HEK293 (cell line): ENCODE data around the gene MAP1LC3C.

ENCODE experiments used
- CTCF ChIA-PET: fragments of 350-600 bp; formaldehyde crosslinking; extraction: SDS; loops from one replicate; lab custom pipeline; 2021; ENCODE audit warnings: antibody characterized with exemption; lab: Yijun Ruan, JAX
- POLR2A ChIA-PET: fragments of 300-600 bp; formaldehyde crosslinking; extraction: SDS; loops from one replicate; lab custom pipeline; 2020; ENCODE audit warnings: antibody characterized with exemption, inconsistent platforms; lab: Yijun Ruan, JAX
- H3K27ac ChIP-seq: fragments of 200-500 bp; sonication (Bioruptor generic); 2 replicates; pipeline ENCODE4 v1.5.1; 2014; ENCODE audit warnings: low read depth, low read length, control low read depth, inconsistent platforms; ENCODE audit errors: extremely low read depth
- H3K36me3 ChIP-seq, 2 experiments: fragments of 200-500 bp in 1 of 2; sonication (Bioruptor generic) in 1 of 2; 1 replicate in 1 of 2; 2 replicates in 1 of 2; pipeline ENCODE4 v1.5.1; 2014 to 2017; ENCODE audit warnings: inconsistent platforms in 2 of 2, low read length in 2 of 2; ENCODE audit not compliant: control insufficient read depth in 2 of 2, insufficient read depth in 1 of 2
- H3K4me1 ChIP-seq: fragments of 200-500 bp; sonication (Bioruptor generic); 2 replicates; pipeline ENCODE4 v1.5.1; 2014; ENCODE audit warnings: mild to moderate bottlenecking, low read length, inconsistent platforms; ENCODE audit not compliant: control insufficient read depth, insufficient read depth
- H3K4me3 ChIP-seq: 2 replicates; pipeline ENCODE4 v1.5.1; 2011; ENCODE audit warnings: low read depth, mild to moderate bottlenecking, control low read depth, low read length, moderate library complexity
- H3K9me3 ChIP-seq: fragments of 200-500 bp; sonication (Bioruptor generic); 2 replicates; pipeline ENCODE4 v1.5.1; 2014; ENCODE audit warnings: low read depth, low read length, inconsistent platforms; ENCODE audit not compliant: control insufficient read depth, insufficient read depth
- HOXA7 ChIP-seq: sonication (generic); formaldehyde crosslinking; IDR thresholded peaks from 2 replicates; pipeline ENCODE4 v1.8.1; 2022; ENCODE audit warnings: missing genetic modification reagents, borderline replicate concordance
- SCRT2 ChIP-seq: fragments of 450-650 bp; formaldehyde crosslinking; IDR thresholded peaks from 2 replicates; pipeline ENCODE4 v1.5.1; 2016; ENCODE audit warnings: missing biosample characterization, missing genetic modification characterization
- SP7 ChIP-seq: fragments of 450-650 bp; formaldehyde crosslinking; IDR thresholded peaks from 2 replicates; pipeline ENCODE4 v1.5.1; 2016; ENCODE audit warnings: missing biosample characterization, missing genetic modification characterization
- ZBTB49 ChIP-seq: fragments of 450-650 bp; formaldehyde crosslinking; IDR thresholded peaks from 2 replicates; pipeline ENCODE4 v1.5.1; 2016; ENCODE audit warnings: missing biosample characterization, missing genetic modification characterization, low read depth
- ZFP3 ChIP-seq: fragments of 450-650 bp; formaldehyde crosslinking; IDR thresholded peaks from 2 replicates; pipeline ENCODE4 v1.5.1; 2016; ENCODE audit warnings: low read depth, missing biosample characterization, missing genetic modification characterization
- ZNF121 ChIP-seq: fragments of 450-650 bp; formaldehyde crosslinking; IDR thresholded peaks from 2 replicates; pipeline ENCODE4 v1.5.1; 2016; ENCODE audit warnings: missing biosample characterization, missing genetic modification characterization
- ZNF138 ChIP-seq: fragments of 450-650 bp; formaldehyde crosslinking; IDR thresholded peaks from 2 replicates; pipeline ENCODE4 v1.5.1; 2016; ENCODE audit warnings: missing biosample characterization, missing genetic modification characterization, borderline replicate concordance
- ZNF18 ChIP-seq: fragments of 450-650 bp; formaldehyde crosslinking; IDR thresholded peaks from 2 replicates; pipeline ENCODE4 v1.5.1; 2016; ENCODE audit warnings: missing biosample characterization, missing genetic modification characterization
- ZNF19 ChIP-seq: fragments of 450-650 bp; formaldehyde crosslinking; IDR thresholded peaks from 2 replicates; pipeline ENCODE4; 2016; ENCODE audit warnings: missing biosample characterization, missing genetic modification characterization, low read depth
- ZNF211 ChIP-seq: fragments of 450-650 bp; formaldehyde crosslinking; IDR thresholded peaks from 2 replicates; pipeline ENCODE4 v1.5.1; 2016; ENCODE audit warnings: low read depth, missing biosample characterization, missing genetic modification characterization
- ZNF214 ChIP-seq: fragments of 450-650 bp; formaldehyde crosslinking; IDR thresholded peaks from 2 replicates; pipeline ENCODE4 v1.5.1; 2017; ENCODE audit warnings: missing biosample characterization, mild to moderate bottlenecking, missing genetic modification characterization, borderline replicate concordance
- ZNF248 ChIP-seq: fragments of 450-650 bp; formaldehyde crosslinking; IDR thresholded peaks from 2 replicates; pipeline ENCODE4 v1.5.1; 2017; ENCODE audit warnings: missing biosample characterization, missing genetic modification characterization
- ZNF324 ChIP-seq: fragments of 450-650 bp; formaldehyde crosslinking; IDR thresholded peaks from 2 replicates; pipeline ENCODE4 v1.5.1; 2016; ENCODE audit warnings: missing biosample characterization, missing genetic modification characterization
- ZNF350 ChIP-seq: fragments of 450-650 bp; formaldehyde crosslinking; IDR thresholded peaks from 2 replicates; pipeline ENCODE4 v1.5.0; 2017; ENCODE audit warnings: missing biosample characterization, mild to moderate bottlenecking, missing genetic modification characterization
- ZNF473 ChIP-seq: fragments of 450-650 bp; formaldehyde crosslinking; IDR thresholded peaks from 2 replicates; pipeline ENCODE4 v1.5.1; 2017; ENCODE audit warnings: missing biosample characterization, missing genetic modification characterization
- ZNF48 ChIP-seq: fragments of 450-650 bp; formaldehyde crosslinking; IDR thresholded peaks from 2 replicates; pipeline ENCODE4 v1.5.1; 2016; ENCODE audit warnings: missing biosample characterization, missing genetic modification characterization
- ZNF501 ChIP-seq: fragments of 450-650 bp; formaldehyde crosslinking; IDR thresholded peaks from 2 replicates; pipeline ENCODE4 v1.5.1; 2016; ENCODE audit warnings: missing biosample characterization, missing genetic modification characterization
- ZNF544 ChIP-seq: fragments of 450-650 bp; formaldehyde crosslinking; IDR thresholded peaks from 2 replicates; pipeline ENCODE4 v1.5.0; 2017; ENCODE audit warnings: missing biosample characterization, missing genetic modification characterization
- ZNF580 ChIP-seq: fragments of 450-650 bp; formaldehyde crosslinking; IDR thresholded peaks from 2 replicates; pipeline ENCODE4 v1.5.1; 2016; ENCODE audit warnings: missing biosample characterization, missing genetic modification characterization
- ZNF610 ChIP-seq: fragments of 450-650 bp; formaldehyde crosslinking; IDR thresholded peaks from 2 replicates; pipeline ENCODE4 v1.5.1; 2016; ENCODE audit warnings: missing biosample characterization, missing genetic modification characterization, borderline replicate concordance
- ZNF624 ChIP-seq: fragments of 450-650 bp; formaldehyde crosslinking; IDR thresholded peaks from 2 replicates; pipeline ENCODE4 v1.5.1; 2017; ENCODE audit warnings: missing biosample characterization, missing genetic modification characterization
- ZNF707 ChIP-seq: fragments of 450-650 bp; formaldehyde crosslinking; IDR thresholded peaks from 2 replicates; pipeline ENCODE4 v1.5.1; 2016; ENCODE audit warnings: missing biosample characterization, missing genetic modification characterization
- ZNF837 ChIP-seq: fragments of 450-650 bp; formaldehyde crosslinking; IDR thresholded peaks from 2 replicates; pipeline ENCODE4 v1.5.1; 2016; ENCODE audit warnings: missing biosample characterization, missing genetic modification characterization
- ZSCAN30 ChIP-seq: fragments of 450-650 bp; IDR thresholded peaks from 2 replicates; pipeline ENCODE4 v1.5.1; 2018; ENCODE audit warnings: missing biosample characterization, mild to moderate bottlenecking, missing genetic modification characterization, moderate library complexity
- ZXDB ChIP-seq: fragments of 450-650 bp; formaldehyde crosslinking; IDR thresholded peaks from 2 replicates; pipeline ENCODE4 v1.5.1; 2016; ENCODE audit warnings: missing biosample characterization, missing genetic modification characterization
- TF ChIP-seq, protein P1 (sequence below): fragments of 450-650 bp; formaldehyde crosslinking; IDR thresholded peaks from 2 replicates; pipeline ENCODE4 v1.5.1; 2016; ENCODE audit warnings: missing biosample characterization, missing genetic modification characterization

Gene MAP1LC3C

GRCh38 chr1:242004751-242005495 lies 6.0 kb upstream of the MAP1LC3C start:
- H3K27ac ChIP-seq, result no peak overlapping the region
- H3K9me3 ChIP-seq, result no peaks in the 10 kb centered on the region
- H3K36me3 ChIP-seq, result no peaks in the 10 kb centered on the region
- no peaks in the 10 kb centered on the region for H3K4me1 ChIP-seq
- POLR2A ChIA-PET, result interaction anchor here (0.7 kb wide), 1 partner anchor 10 kb away, joined by 5 read pairs; no protein-coding TSS in a partner anchor
- TF ChIP-seq ZNF580 (tag by site-specific recombination) (no peak), ZNF214 (no peak), ZNF121 (tag by site-specific recombination) (peak; percentile 55), ZNF248 (no peak)
- TF ChIP-seq, all 188 proteins: peak for 1
- H3K4me3 ChIP-seq, result no peak overlapping the region
- CTCF ChIA-PET, result interaction anchor here (0.6 to 2.1 kb wide), 3 partner anchors 19 to 139 kb away, joined by 3 to 8 read pairs (median 3); no protein-coding TSS in a partner anchor

DNA sequence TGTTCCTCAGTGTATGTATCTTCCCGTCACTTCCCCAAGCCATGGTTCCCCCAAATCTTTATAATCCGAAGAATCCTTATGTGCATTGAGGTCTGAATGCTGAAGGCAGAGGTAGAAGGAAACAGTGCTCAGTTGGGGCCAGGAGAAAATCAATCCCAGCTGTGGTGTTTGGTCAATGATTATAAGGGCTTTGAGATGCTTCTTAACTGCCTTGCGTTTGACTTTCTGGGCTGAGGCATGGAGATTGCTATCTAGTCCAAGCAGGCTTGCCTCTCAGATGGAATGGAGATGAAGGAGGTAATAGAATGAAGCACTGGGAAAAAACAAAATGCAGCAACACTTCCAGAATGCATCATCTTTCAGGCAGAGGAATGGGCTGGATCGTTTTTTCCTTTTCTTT lies 3.6 kb upstream of the MAP1LC3C start:
- ChIA-PET CTCF (interaction anchor here (0.7 to 1.0 kb wide), 2 partner anchors 14 to 105 kb away, joined by 4 to 7 read pairs; no protein-coding TSS in a partner anchor), POLR2A (no interaction called here)
- H3K4me3 ChIP-seq, result no peak overlapping the region
- H3K36me3 ChIP-seq, result no peaks in the 10 kb centered on the region
- H3K4me1 ChIP-seq, result no peaks in the 10 kb centered on the region
- no peak overlapping the region for H3K27ac ChIP-seq
- TF ChIP-seq ZFP3 (tag by site-specific recombination) (no peak), ZNF324 (tag by site-specific recombination) (no peak), SP7 (no peak), ZNF837 (no peak), ZNF350 (no peak), ZNF473 (no peak), ZXDB (tag by site-specific recombination) (no peak), ZNF544 (tag by site-specific recombination) (no peak)
- no peaks in the 10 kb centered on the region for H3K9me3 ChIP-seq

GRCh38 chr1:242002072-242002471 lies 3.2 kb upstream of the MAP1LC3C start:
- POLR2A ChIA-PET, result no interaction called here
- Histone ChIP-seq H3K4me3 (no peak overlapping the region), H3K36me3 (no peaks in the 10 kb centered on the region), H3K27ac (no peak overlapping the region), H3K9me3 (no peaks in the 10 kb centered on the region), H3K4me1 (no peaks in the 10 kb centered on the region)
- TF ChIP-seq ZNF211 (tag by site-specific recombination) (no peak), ZBTB49 (tag by site-specific recombination) (no peak), ZNF610 (tag by site-specific recombination) (no peak), ZNF707 (tag by site-specific recombination) (no peak), ZNF48 (no peak), ZSCAN30 (tag by site-specific recombination) (no peak), ZNF138 (tag by site-specific recombination) (no peak), ZNF501 (tag by site-specific recombination) (no peak), HOXA7 (CRISPR knock-in tag) (no peak), ZNF624 (no peak), SCRT2 (tag by site-specific recombination) (no peak), ZNF19 (tag by site-specific recombination) (no peak), ZNF18 (tag by site-specific recombination) (no peak)
- TF ChIP-seq, protein P1, sequence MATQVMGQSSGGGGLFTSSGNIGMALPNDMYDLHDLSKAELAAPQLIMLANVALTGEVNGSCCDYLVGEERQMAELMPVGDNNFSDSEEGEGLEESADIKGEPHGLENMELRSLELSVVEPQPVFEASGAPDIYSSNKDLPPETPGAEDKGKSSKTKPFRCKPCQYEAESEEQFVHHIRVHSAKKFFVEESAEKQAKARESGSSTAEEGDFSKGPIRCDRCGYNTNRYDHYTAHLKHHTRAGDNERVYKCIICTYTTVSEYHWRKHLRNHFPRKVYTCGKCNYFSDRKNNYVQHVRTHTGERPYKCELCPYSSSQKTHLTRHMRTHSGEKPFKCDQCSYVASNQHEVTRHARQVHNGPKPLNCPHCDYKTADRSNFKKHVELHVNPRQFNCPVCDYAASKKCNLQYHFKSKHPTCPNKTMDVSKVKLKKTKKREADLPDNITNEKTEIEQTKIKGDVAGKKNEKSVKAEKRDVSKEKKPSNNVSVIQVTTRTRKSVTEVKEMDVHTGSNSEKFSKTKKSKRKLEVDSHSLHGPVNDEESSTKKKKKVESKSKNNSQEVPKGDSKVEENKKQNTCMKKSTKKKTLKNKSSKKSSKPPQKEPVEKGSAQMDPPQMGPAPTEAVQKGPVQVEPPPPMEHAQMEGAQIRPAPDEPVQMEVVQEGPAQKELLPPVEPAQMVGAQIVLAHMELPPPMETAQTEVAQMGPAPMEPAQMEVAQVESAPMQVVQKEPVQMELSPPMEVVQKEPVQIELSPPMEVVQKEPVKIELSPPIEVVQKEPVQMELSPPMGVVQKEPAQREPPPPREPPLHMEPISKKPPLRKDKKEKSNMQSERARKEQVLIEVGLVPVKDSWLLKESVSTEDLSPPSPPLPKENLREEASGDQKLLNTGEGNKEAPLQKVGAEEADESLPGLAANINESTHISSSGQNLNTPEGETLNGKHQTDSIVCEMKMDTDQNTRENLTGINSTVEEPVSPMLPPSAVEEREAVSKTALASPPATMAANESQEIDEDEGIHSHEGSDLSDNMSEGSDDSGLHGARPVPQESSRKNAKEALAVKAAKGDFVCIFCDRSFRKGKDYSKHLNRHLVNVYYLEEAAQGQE, result no peak
- CTCF ChIA-PET, result interaction anchor here (0.7 to 1.7 kb wide), 3 partner anchors 46 to 105 kb away, joined by 3 to 4 read pairs (median 4); no protein-coding TSS in a partner anchor
